OCI-LY7 (cell line): ENCODE measurements around the gene SERPINA3. TPM values are rescaled to one million over a fixed set of nuclear protein-coding genes. Genes with fewer than 3 reads are reported as not detected.

Experiments
- BruUV-seq: library from RNA; stranded (reverse); fragments of 400-500 nt; replicated peaks from 2 replicates; lab custom pipeline; 2021; lab: Mats Ljungman, UMichigan
- CTCF ChIA-PET: fragments of 300-600 bp; sonication (Branson Sonifier 250); formaldehyde crosslinking; loops from one replicate; lab custom pipeline; 2022; ENCODE audit warnings: antibody characterized with exemption; ENCODE audit not compliant: unreplicated experiment; lab: Charles Lee
- POLR2A ChIA-PET: fragments of 300-600 bp; sonication (Branson Sonifier 250); formaldehyde crosslinking; loops from one replicate; lab custom pipeline; 2022; ENCODE audit warnings: antibody characterized with exemption; lab: Charles Lee
- DNase-seq: peaks from one replicate; pipeline ENCODE4 v3.0.0-alpha.2; 2015; ENCODE audit warnings: low spot score
- H2AFZ ChIP-seq: fragments of 200-600 bp; sonication (generic), shearing (Covaris generic); 2 replicates; pipeline ENCODE4 v1.6.1; 2014; ENCODE audit warnings: mild to moderate bottlenecking, antibody characterized with exemption, low read length, moderate library complexity
- H3K27ac ChIP-seq: fragments of 200-600 bp; sonication (generic); 2 replicates; pipeline ENCODE4 v1.5.1; 2014; ENCODE audit warnings: mixed run types, low read depth, mild to moderate bottlenecking, moderate library complexity, low read length, inconsistent platforms; ENCODE audit not compliant: poor library complexity, severe bottlenecking
- H3K36me3 ChIP-seq: fragments of 200-600 bp; sonication (generic); 2 replicates; pipeline ENCODE4 v1.6.1; 2014; ENCODE audit warnings: mild to moderate bottlenecking, antibody characterized with exemption, low read length, moderate library complexity, mixed read lengths; ENCODE audit not compliant: insufficient read depth
- H3K4me1 ChIP-seq: fragments of 200-600 bp; sonication (generic); 2 replicates; pipeline ENCODE4 v1.5.1; 2014; ENCODE audit warnings: mild to moderate bottlenecking, low read length; ENCODE audit not compliant: insufficient read depth, poor library complexity, severe bottlenecking
- H3K4me2 ChIP-seq: fragments of 200-600 bp; sonication (generic); 2 replicates; pipeline ENCODE4 v1.6.1; 2014; ENCODE audit warnings: mild to moderate bottlenecking, low read length
- H3K4me3 ChIP-seq: fragments of 200-600 bp; sonication (generic); 2 replicates; pipeline ENCODE4 v1.5.1; 2014; ENCODE audit warnings: mild to moderate bottlenecking, low read depth, low read length; ENCODE audit not compliant: poor library complexity, severe bottlenecking
- H3K79me2 ChIP-seq: fragments of 200-600 bp; sonication (generic); 2 replicates; pipeline ENCODE4 v1.6.1; 2016; ENCODE audit warnings: low read depth, mild to moderate bottlenecking, low read length, moderate library complexity, mixed read lengths; ENCODE audit not compliant: insufficient read depth
- H3K9me2 ChIP-seq: fragments of 200-600 bp; sonication (generic); 2 replicates; pipeline ENCODE4 v1.6.1; 2016; ENCODE audit warnings: mild to moderate bottlenecking, low read length, mixed read lengths; ENCODE audit not compliant: insufficient read depth
- H3K9me3 ChIP-seq: fragments of 200-600 bp; sonication (generic); 2 replicates; pipeline ENCODE4 v1.6.1; 2014; ENCODE audit warnings: mild to moderate bottlenecking, mixed run types, low read length, mixed read lengths
- H4K20me1 ChIP-seq: fragments of 200-600 bp; sonication (generic); 2 replicates; pipeline ENCODE4 v1.6.1; 2014; ENCODE audit warnings: mild to moderate bottlenecking, antibody characterized with exemption, low read length, moderate library complexity, mixed read lengths; ENCODE audit not compliant: insufficient read depth
- EZH2phosphoT487 ChIP-seq: fragments of 200-600 bp; sonication (generic); IDR thresholded peaks from 2 replicates; pipeline ENCODE4 v1.6.1; 2018; ENCODE audit warnings: low read depth, borderline replicate concordance, mild to moderate bottlenecking, mixed run types, antibody characterized with exemption, low read length, moderate library complexity, mixed read lengths
- intact Hi-C: fragments of 100-400 bp; cut with micrococcal nuclease; formaldehyde crosslinking; loops from one replicate; pipeline ENCODE4 v1.10.0; 2022; ENCODE audit not compliant: unreplicated experiment
- total RNA-seq, 2 experiments: library from RNA; depleted of rRNA in 1 of 2; stranded (reverse); fragments of >200 nt in 1 of 2; shearing (Covaris generic) in 1 of 2; gene quantifications; 2 replicates each; pipeline ENCODE4 v1.2.3, GENCODE V29; 2014 to 2022
- TF ChIP-seq, protein P1 (sequence below): fragments of 200-600 bp; sonication (generic); conservative IDR thresholded peaks from 2 replicates; pipeline ENCODE4 v1.5.1; 2014; ENCODE audit warnings: mild to moderate bottlenecking, antibody characterized with exemption, low read length, moderate library complexity, mixed read lengths

SERPINA3 gene
- total RNA-seq, 2 experiments from 2014 or later: not detected

DNA sequence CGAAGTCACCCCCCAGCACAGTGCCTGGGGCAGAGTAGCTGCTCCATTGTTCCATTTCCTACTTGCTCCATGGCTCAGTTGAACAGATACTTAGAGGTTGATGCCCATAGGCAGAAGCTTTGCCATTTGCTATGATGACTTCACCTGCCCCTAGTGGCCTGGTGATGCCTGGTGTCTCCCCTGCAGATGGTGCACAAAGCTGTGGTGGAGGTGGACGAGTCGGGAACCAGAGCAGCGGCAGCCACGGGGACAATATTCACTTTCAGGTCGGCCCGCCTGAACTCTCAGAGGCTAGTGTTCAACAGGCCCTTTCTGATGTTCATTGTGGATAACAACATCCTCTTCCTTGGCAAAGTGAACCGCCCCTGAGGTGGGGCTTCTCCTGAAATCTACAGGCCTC lies 20.3 kb upstream of the SERPINA3 start:
- Histone ChIP-seq H3K4me1 (no peaks in the 10 kb centered on the region), H4K20me1 (no peaks in the 10 kb centered on the region), H3K36me3 (no peaks in the 10 kb centered on the region), H3K79me2 (no peaks in the 10 kb centered on the region), H3K27ac (no peak overlapping the region), H3K4me2 (no peak overlapping the region), H3K4me3 (no peak overlapping the region), H3K9me2 (no peaks in the 10 kb centered on the region), H2AFZ (no peak overlapping the region), H3K9me3 (no peaks in the 10 kb centered on the region)
- ChIA-PET POLR2A (no interaction called here), CTCF (no interaction called here)
- TF ChIP-seq, protein P1, sequence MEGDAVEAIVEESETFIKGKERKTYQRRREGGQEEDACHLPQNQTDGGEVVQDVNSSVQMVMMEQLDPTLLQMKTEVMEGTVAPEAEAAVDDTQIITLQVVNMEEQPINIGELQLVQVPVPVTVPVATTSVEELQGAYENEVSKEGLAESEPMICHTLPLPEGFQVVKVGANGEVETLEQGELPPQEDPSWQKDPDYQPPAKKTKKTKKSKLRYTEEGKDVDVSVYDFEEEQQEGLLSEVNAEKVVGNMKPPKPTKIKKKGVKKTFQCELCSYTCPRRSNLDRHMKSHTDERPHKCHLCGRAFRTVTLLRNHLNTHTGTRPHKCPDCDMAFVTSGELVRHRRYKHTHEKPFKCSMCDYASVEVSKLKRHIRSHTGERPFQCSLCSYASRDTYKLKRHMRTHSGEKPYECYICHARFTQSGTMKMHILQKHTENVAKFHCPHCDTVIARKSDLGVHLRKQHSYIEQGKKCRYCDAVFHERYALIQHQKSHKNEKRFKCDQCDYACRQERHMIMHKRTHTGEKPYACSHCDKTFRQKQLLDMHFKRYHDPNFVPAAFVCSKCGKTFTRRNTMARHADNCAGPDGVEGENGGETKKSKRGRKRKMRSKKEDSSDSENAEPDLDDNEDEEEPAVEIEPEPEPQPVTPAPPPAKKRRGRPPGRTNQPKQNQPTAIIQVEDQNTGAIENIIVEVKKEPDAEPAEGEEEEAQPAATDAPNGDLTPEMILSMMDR: no peak
- TF ChIP-seq EZH2phosphoT487: no peak
- DNase-seq: no peak
- intact Hi-C loops: no loop called here
- BruUV-seq: no TSS peak

DNA sequence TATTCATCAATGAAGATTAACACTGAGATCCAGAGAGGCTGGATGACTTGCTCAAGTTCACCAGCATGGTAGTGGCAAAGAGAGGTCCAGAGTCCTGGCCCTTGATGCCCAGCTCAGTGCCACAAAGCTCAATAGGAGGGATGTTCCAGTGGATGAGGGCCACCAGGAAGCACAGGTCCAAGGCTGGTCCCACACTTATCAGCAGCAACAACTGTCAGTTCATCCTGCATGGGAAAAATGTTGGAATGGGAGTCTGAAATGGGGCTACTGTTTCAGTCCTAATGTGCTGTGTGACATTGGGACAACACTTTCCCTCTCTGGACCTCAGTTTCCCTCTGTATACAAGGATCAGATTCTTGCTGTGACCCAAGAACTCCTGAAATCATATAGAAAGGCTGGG lies 19.7 kb upstream of the SERPINA3 start:
- H2AFZ ChIP-seq: no peak overlapping the region

DNA sequence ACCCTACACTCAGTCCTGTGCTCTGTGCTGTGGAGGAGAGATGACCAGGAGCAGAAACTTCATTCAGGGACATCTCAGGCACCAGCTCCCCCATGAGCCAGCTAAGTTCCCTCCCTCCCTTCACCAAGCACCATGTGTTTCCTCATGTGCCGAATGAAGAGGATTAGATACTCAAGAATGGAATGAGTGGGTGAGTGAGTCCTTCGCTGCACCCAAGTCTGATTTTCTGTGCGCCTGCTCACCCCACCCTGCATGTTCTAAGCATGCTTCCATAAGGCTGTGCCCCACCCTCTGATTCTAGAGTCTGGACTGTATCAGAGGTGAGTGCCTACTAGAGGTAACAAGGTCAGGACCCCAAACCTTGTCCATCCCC lies 18.8 kb upstream of the SERPINA3 start:
- CTCF ChIA-PET: no interaction called here
- Histone ChIP-seq H4K20me1 (no peaks in the 10 kb centered on the region), H3K9me2 (no peaks in the 10 kb centered on the region), H3K36me3 (no peaks in the 10 kb centered on the region), H3K9me3 (no peaks in the 10 kb centered on the region), H3K4me3 (no peak overlapping the region), H3K27ac (no peak overlapping the region), H3K4me2 (no peak overlapping the region), H2AFZ (no peak overlapping the region), H3K4me1 (no peaks in the 10 kb centered on the region), H3K79me2 (no peaks in the 10 kb centered on the region)
- no peak for DNase-seq
- no peak for TF ChIP-seq EZH2phosphoT487
- TF ChIP-seq, protein P1: no peak
- intact Hi-C loops: no loop called here
- BruUV-seq: no TSS peak
- POLR2A ChIA-PET: no interaction called here

More for the DNA sequence above, 19.7 kb upstream of the SERPINA3 start:
- Histone ChIP-seq H3K4me2 (no peak overlapping the region), H3K9me2 (no peaks in the 10 kb centered on the region), H3K36me3 (no peaks in the 10 kb centered on the region), H3K4me3 (no peak overlapping the region), H3K9me3 (no peaks in the 10 kb centered on the region), H4K20me1 (no peaks in the 10 kb centered on the region), H3K27ac (no peak overlapping the region), H3K4me1 (no peaks in the 10 kb centered on the region), H3K79me2 (no peaks in the 10 kb centered on the region)
- DNase-seq: no peak
- intact Hi-C loops: no loop called here
- ChIA-PET POLR2A (no interaction called here), CTCF (no interaction called here)
- BruUV-seq: no TSS peak
- no peak for TF ChIP-seq EZH2phosphoT487
- TF ChIP-seq, protein P1: no peak
